GM21723 (cell line): Measurements from ENCODE around the gene PECR.
"Not testable (repeated sequence)": the region's sequence is repeated elsewhere in the genome, so short reads cannot be mapped to it uniquely, and the experiment has no call there.

ENCODE experiments used
- ATAC-seq: cut with Tn5 transposase; IDR thresholded peaks from one replicate; pipeline ENCODE4 v1.9.1; 2021; ENCODE audit warnings: mild to moderate bottlenecking, moderate library complexity; ENCODE audit not compliant: unreplicated experiment

Gene PECR

GRCh38 chr2:216003876-216004696 lies 77.5 kb downstream of the PECR start:
- no peak for ATAC-seq

GRCh38 chr2:216002693-216003092 lies 78.9 kb downstream of the PECR start:
- no peak for ATAC-seq

- no peak for ATAC-seq
Observed at GRCh38 chr2:216002101-216002678, 79.4 kb downstream of the PECR start.

GRCh38 chr2:216001216-216002100 lies 80.2 kb downstream of the PECR start:
- no peak for ATAC-seq

- ATAC-seq: no peak
Observed at GRCh38 chr2:215998636-215999035, 83.0 kb downstream of the PECR start.

GRCh38 chr2:215997219-215997618 lies 84.4 kb downstream of the PECR start:
- no peak for ATAC-seq

GRCh38 chr2:215994911-215995310 lies 86.7 kb downstream of the PECR start:
- no peak for ATAC-seq

- not testable (repeated sequence) for ATAC-seq
Observed at GRCh38 chr2:215988556-215989207, 92.9 kb downstream of the PECR start.
